Caki2 (cell line): ENCODE measurements around the gene LRP1B. TPM values are rescaled to one million over a fixed set of nuclear protein-coding genes. Genes with fewer than 3 reads are reported as not detected.

Experiments
- DNase-seq: peaks from one replicate; pipeline ENCODE4 v3.0.0-alpha.2; 2015; ENCODE audit warnings: low read depth
- in situ Hi-C: cut with HindIII; loops from 2 replicates; pipeline ENCODE4 v1.10.0; 2016; ENCODE audit warnings: low sequenced_read_pairs, low pct_unique_long_range_greater_than_20kb, mixed read lengths
- total RNA-seq: library from RNA; depleted of rRNA; stranded (reverse); fragments of >200 nt; shearing (Covaris generic); gene quantifications from 2 replicates; pipeline ENCODE4 v1.2.3, GENCODE V29; 2014; ENCODE audit warnings: low replicate concordance

Gene LRP1B
- total RNA-seq, 1 experiment from 2014 or later: 0.14 TPM

DNA sequence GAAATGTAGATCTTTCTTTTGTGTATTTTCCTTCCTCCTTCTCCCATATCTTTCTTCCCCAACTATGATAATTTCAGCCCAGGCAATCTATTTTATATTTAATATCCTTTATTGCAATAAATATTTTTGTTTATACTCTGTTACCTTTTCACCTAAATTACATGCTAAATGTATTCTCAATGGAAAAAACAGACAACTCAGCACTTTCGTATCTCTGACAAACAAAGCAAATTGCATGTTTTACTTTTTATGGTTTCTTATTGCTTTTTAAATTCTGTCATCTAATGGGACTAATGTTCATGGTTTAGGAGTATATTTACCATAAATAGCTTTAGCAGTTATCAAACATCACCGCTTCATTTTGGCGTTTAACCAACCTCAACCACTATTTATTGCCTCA, 74.0 kb downstream of the LRP1B start:
- in situ Hi-C loops: no loop called here
- no peak for DNase-seq

DNA sequence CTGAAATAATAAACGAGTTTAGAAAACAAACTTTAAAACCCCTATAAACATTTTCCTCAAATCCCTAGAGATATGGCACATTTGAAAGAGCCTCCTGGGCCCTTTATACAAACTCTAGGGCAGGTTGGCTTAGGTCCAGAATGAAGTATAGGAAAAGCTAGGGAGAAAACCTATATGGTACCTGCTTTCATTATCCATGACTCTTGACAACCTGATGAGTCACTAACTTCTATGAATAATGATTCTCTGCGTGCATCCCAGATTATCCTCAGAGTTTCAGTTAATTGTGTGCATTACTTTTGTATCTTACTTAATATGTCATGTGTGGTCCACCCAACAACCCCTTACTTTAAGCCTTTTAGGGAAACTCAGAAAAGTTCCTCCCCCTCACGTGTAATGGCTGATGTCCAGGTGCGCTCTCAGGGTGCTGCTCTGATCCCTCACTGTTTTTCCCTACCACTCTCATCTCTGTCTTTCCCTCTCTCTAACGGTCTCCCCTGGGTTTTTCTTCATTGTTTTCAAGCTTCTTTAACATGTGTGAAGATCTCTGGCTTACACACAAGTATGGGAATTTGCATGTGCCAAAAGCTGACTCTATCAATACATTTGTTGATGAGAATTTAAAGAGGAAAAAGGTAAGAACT, 78.5 kb downstream of the LRP1B start:
- in situ Hi-C loops: no loop called here
- no peak for DNase-seq

GRCh38 chr2:142048581-142048980, 82.2 kb downstream of the LRP1B start:
- in situ Hi-C loops: no loop called here
- DNase-seq: no peak

DNA sequence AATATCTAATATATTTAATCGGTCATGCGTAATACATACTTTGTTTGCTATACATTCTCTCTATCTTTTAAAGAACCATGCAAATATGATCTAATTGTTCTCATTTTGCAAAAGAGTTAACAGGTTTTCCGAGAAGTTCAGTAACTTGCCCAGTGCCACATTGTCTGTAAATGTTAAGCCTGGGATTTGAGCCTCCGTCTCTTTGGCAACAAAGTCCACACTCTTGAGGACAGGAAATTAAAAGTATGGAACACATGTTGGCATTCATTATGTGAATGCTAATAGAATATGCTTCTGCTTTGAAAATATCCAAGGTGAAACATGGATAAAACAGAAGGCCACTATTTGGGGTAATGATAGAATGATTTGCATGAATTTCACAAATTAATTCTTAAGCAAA, 85.2 kb downstream of the LRP1B start:
- no peak for DNase-seq
- in situ Hi-C loops: no loop called here

- in situ Hi-C loops: no loop called here
- no peak for DNase-seq
Measured at GRCh38 chr2:142044197-142044596, 86.6 kb downstream of the LRP1B start.

DNA sequence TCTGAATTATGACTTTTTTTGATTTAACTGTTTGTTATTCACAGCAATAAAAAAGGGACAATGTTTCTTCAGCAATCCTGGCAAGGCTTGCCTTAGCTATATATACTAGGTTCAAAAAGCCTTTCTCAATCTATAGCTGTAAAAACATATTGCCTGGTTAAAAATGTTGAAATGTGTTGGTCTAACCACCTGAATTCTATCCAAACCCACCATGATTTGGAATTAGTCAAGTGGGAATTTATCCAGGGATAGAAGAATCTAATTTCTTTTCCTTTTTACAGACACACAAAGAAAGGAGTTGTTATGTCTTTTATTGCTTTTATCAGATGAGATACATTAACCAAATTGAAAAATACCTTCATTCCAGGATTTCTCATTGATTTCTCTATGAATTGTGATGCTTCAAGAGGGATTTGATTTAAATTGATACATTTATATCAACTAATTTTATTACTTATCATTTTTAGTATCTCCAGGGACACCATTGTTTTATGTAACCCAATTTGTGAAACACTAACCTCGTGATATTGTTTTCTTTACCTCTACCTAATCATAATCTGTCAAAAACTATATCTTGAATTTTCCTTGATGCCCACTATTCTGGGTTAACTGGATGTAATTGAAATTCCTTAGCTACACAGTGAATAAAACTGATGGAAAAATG, 88.1 kb downstream of the LRP1B start:
- in situ Hi-C loops: no loop called here
- no peak for DNase-seq

- no peak for DNase-seq
- in situ Hi-C loops: no loop called here
Measured at GRCh38 chr2:142041996-142042395, 88.8 kb downstream of the LRP1B start.

DNA sequence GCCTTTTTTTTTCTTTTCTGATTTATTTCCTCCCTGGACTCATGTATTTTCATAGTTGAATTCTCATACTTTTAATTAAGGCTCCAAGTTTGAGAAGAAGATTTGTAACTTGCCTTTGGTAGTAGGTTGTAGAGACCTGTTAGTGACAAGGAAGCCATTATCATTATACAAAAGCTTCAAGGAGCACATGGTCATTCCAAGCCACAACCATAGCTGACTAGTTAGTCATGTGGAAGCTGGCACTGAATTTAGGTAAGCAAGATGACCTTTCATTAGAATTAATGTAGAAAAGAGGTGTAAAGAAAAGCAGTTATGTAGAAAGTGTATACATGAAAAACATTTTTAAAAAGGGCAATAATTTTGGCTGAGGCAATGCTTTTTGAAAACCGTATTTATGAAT, 89.7 kb downstream of the LRP1B start:
- in situ Hi-C loops: no loop called here
- no peak for DNase-seq

- no peak for DNase-seq
- in situ Hi-C loops: no loop called here
Measured at GRCh38 chr2:142040556-142040955, 90.3 kb downstream of the LRP1B start.

DNA sequence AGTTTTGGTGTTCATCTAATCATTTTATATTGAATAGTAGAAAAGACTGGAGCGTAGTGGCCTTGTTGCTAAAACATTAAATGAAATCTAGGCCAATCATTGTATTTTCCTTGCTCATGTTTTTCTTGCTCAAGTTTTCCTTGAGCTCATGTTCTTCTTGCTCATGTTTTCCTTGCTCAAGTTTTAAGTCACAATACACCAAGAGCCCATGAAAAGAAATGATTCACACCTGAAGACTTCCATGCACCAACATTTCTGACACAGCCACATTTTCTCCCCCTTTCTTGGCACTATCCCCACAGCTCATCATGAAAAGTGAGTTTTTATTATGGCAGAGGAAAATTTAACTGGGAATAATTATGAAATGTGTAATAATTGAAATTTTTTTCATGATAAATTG, 92.0 kb downstream of the LRP1B start:
- DNase-seq: no peak
- in situ Hi-C loops: no loop called here

GRCh38 chr2:142037744-142038143, 93.1 kb downstream of the LRP1B start:
- in situ Hi-C loops: no loop called here
- no peak for DNase-seq

GRCh38 chr2:142037066-142037465, 93.8 kb downstream of the LRP1B start:
- no peak for DNase-seq
- in situ Hi-C loops: no loop called here

DNA sequence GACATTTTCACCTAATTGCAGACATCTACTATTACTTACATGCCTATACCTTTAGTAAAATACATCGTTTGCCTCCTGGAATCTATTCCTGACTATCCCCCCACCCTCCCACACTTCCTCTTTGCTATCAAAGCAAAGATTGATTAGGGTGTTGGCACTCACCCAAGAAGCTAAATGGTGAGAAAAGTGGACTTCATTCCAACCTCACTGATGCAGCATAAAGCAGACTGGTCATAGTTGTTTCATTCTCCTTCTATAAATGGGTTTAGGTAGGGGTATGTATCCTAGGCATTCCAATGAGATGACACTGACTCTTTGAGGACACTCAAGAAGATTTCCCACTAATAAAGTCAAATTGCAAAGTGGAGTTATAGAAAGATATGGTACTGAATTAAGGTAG, 97.4 kb downstream of the LRP1B start:
- DNase-seq: no peak
- in situ Hi-C loops: no loop called here

- in situ Hi-C loops: no loop called here
- no peak for DNase-seq
Measured at GRCh38 chr2:142031656-142032055, 99.2 kb downstream of the LRP1B start.

- no peak for DNase-seq
- in situ Hi-C loops: no loop called here
Measured at GRCh38 chr2:142030735-142031134, 100.1 kb downstream of the LRP1B start.

- no peak for DNase-seq
- in situ Hi-C loops: no loop called here
Measured at GRCh38 chr2:142029974-142030373, 100.8 kb downstream of the LRP1B start.

- no peak for DNase-seq
- in situ Hi-C loops: no loop called here
Measured at GRCh38 chr2:142025394-142025793, 105.4 kb downstream of the LRP1B start.

- in situ Hi-C loops: no loop called here
- peak; percentile 39 for DNase-seq
Measured at GRCh38 chr2:142020368-142020767, 110.4 kb downstream of the LRP1B start.

- in situ Hi-C loops: no loop called here
- no peak for DNase-seq
Measured at GRCh38 chr2:142014536-142014935, 116.3 kb downstream of the LRP1B start.

GRCh38 chr2:142012797-142013196, 118.0 kb downstream of the LRP1B start:
- in situ Hi-C loops: no loop called here
- no peak for DNase-seq
